Adrenal gland (tissue), 12 donors: ENCODE data around the gene UVRAG. TPM values are rescaled to one million over a fixed set of nuclear protein-coding genes. Genes with fewer than 3 reads are reported as not detected.

Experiments
- DNase-seq, 7 donors: peaks; one replicate each; pipeline ENCODE4 v3.0.0-alpha.2; 2019 to 2020
- H3K27ac ChIP-seq, 5 donors: fragments of 200-600 bp; sonication (generic) in 4 of 5; 1 replicate in 3 of 5; 2 replicates in 2 of 5; pipeline versions ENCODE4 v1.5.1 to v1.8.0; 2016 to 2020; ENCODE audit warnings: mild to moderate bottlenecking in 1 of 5
- H3K27me3 ChIP-seq: fragments of 200-600 bp; 2 replicates; pipeline ENCODE4 v1.8.0; 2021
- H3K36me3 ChIP-seq, 2 donors: fragments of 200-600 bp; replicated peaks in 1 of 2; 1 replicate in 1 of 2; 2 replicates in 1 of 2; pipeline versions ENCODE4 v1.5.1 to v1.8.0; 2018 to 2022
- H3K4me1 ChIP-seq, 2 donors: fragments of 200-600 bp; replicated peaks in 1 of 2; 1 replicate in 1 of 2; 2 replicates in 1 of 2; pipeline versions ENCODE4 v1.5.1 to v1.8.0; 2018 to 2021
- H3K4me3 ChIP-seq, 4 donors: fragments of 200-600 bp; sonication (generic) in 3 of 4; one replicate each; pipeline ENCODE4 v1.5.1; 2016 to 2018
- H3K9me3 ChIP-seq, 3 donors: fragments of 200-600 bp; sonication (generic) in 1 of 3; replicated peaks in 1 of 3; 1 replicate in 2 of 3; 2 replicates in 1 of 3; pipeline versions ENCODE4 v1.5.1 to v1.8.0; 2016 to 2021
- CTCF ChIP-seq, 6 experiments: fragments of 450-650 bp in 4 of 6; fragments of 200-600 bp in 2 of 6; sonication (generic) in 1 of 6; IDR thresholded peaks; 1 replicate in 5 of 6; 2 replicates in 1 of 6; pipeline versions ENCODE4 v1.5.1 to v1.8.0; 2016 to 2021; ENCODE audit warnings: antibody characterized with exemption in 6 of 6, mild to moderate bottlenecking in 2 of 6, moderate library complexity in 1 of 6
- POLR2A ChIP-seq, 2 donors: fragments of 450-650 bp; IDR thresholded peaks; one replicate each; pipeline ENCODE4 v1.6.1; 2017; ENCODE audit warnings: antibody characterized with exemption in 2 of 2, mild to moderate bottlenecking in 2 of 2, moderate library complexity in 1 of 2
- WGBS, 4 donors: extraction: QIAGEN DNeasy Blood & Tissue Kit in 2 of 4; methylation state at CpG; one replicate each; pipeline versions ENCODE4 v1.1.5 to v1.1.7; 2013 to 2017; 5-methylcytosine and 5-hydroxymethylcytosine counted together
- intact Hi-C, 2 donors: fragments of 100-400 bp; cut with DNase I; formaldehyde crosslinking; loops; one replicate each; pipeline versions ENCODE4 v1.14.1 to v1.15.0; 2022 to 2023
- polyA plus RNA-seq, 3 donors: library from polyadenylated mRNA; stranded (reverse); fragments of 200-250 nt in 2 of 3; fragments of 350-450 nt in 1 of 3; fragmentation: Illumina TruSeq in 1 of 3; extraction: RNeasy Lipid Tissue Mini Kit (QIAGEN cat#74804) in 1 of 3; gene quantifications; one replicate each; pipeline ENCODE4 v1.2.3, GENCODE V29; 2013 to 2014
- total RNA-seq, 9 donors: library from RNA; depleted of rRNA in 4 of 9; stranded (reverse); fragments of >200 nt in 4 of 9; fragments of 120-200 nt in 1 of 9; fragmentation: NEBNext Ultra II Directional in 1 of 9; extraction: Animal tissue kit (Norgen Biotek cat#: 25700) in 1 of 9; gene quantifications; one replicate each; pipeline versions ENCODE4 v1.1.0 to v1.2.4, GENCODE V29; 2013 to 2023
- donor health status: healthy with polysubstance abuse.
- donor health status: Bipolar disorder and iron deficiency.
- donor health status: DM: yes; HTN: yes; CAD: no.
- donor health status: DM: no; HTN: no; CAD: no.
- donor health status: DM: no; HTN: no; CAD: no.
- donor health status: DM: yes; HTN: yes; CAD: no.

UVRAG gene
- total and polyA plus RNA-seq, 12 donors = 10.9 to 61.4 (median 28.5) TPM

- Histone ChIP-seq H3K4me3 (no peak overlapping the region), H3K27me3 (no peaks in the 10 kb centered on the region), H3K4me1 (peaks cover 34 to 40% of the 10 kb centered on the region in 2 donors), H3K36me3 (no peaks in the 10 kb centered on the region), H3K27ac (no peak overlapping the region), H3K9me3 (no peaks in the 10 kb centered on the region)
- intact Hi-C loops = no loop called here
- no peak for TF ChIP-seq CTCF (IDR thresholded peaks at IDR 0.05)
- no peak for TF ChIP-seq POLR2A (IDR thresholded peaks at IDR 0.05)
- DNase-seq = no peak
These were observed 125.9 kb downstream of the UVRAG start for GRCh38 chr11:75940911-75941310.

DNA sequence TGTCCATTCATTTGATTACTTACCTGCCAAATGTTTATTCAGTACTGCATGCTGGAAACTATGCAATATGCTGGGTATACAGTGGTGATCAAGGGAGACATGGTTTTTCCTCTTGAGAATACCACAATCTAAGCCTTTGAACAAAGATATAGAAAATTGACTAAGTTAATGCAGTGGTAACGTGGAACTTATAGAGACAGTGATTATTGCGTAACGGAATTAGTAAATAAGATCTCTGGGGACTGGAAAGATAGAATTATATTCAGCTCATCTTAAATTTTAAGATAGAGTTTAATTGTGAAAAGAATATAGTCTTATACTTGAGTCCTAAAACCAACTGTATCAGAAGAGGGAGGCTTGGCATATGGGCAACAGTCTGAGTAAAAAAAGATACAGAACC is 129.5 kb downstream of the UVRAG start:
- Histone ChIP-seq H3K27me3 (no peaks in the 10 kb centered on the region), H3K27ac (no peak overlapping the region), H3K36me3 (no peaks in the 10 kb centered on the region), H3K9me3 (no peaks in the 10 kb centered on the region), H3K4me1 (peaks cover 35 to 55% of the 10 kb centered on the region in 2 donors), H3K4me3 (no peak overlapping the region)
- TF ChIP-seq POLR2A (IDR thresholded peaks at IDR 0.05) (no peak), CTCF (IDR thresholded peaks at IDR 0.05) (no peak)
- intact Hi-C loops = no loop called here
- 91 to 98% (median 95%) methylated on average over 3 of the region's 3 CpGs for WGBS, 4 donors
- no peak for DNase-seq

DNA sequence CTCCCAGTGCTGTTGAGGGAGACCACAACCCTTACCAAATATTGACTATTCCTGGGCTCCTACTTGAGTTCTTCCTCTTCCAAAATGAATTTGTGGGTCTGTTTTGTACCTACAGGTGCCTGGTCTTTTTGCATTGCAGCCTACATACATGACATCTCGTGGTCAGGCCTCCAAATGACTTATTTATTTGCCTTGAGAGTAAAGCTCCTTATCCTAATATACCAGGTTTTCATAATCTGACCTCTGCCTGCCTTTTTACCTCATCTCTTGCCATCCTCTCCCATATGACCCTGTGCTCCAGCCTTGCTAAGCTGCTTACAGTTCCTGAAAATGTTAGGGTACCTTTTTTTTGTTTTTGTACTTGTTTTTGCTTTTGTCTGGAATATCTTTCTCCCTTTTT is 130.4 kb downstream of the UVRAG start:
- no peaks in the 10 kb centered on the region for H3K9me3 ChIP-seq
- no peak for TF ChIP-seq POLR2A (IDR thresholded peaks at IDR 0.05)
- TF ChIP-seq CTCF (IDR thresholded peaks at IDR 0.05) = no peak
- no peak for DNase-seq
- peaks cover 29 to 46% of the 10 kb centered on the region in 2 donors for H3K4me1 ChIP-seq
- 80 to 93% (median 88%) methylated on average over 1 of the region's 1 CpG for WGBS, 4 donors
- H3K27ac ChIP-seq = no peak overlapping the region
- no peaks in the 10 kb centered on the region for H3K36me3 ChIP-seq
- intact Hi-C loops = no loop called here
- H3K27me3 ChIP-seq = no peaks in the 10 kb centered on the region
- H3K4me3 ChIP-seq = no peak overlapping the region

DNA sequence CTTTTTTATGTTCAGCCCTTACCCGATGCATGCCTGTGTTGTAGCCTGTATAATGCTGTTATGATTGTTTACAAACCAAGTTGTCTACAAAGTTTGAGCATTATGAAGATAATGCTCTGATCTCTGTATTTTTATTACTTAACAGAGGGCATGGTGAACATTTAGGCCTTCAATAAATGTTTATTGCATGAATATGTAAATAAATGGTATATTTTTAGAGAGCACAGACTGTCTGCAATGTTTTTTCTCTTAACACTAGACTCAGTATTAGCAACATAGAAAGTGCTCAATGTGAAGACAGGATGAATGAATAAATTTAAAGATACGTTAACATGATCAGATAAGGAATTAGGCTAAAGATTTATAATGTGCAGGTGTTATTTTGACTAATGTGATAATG is 130.9 kb downstream of the UVRAG start:
- Histone ChIP-seq H3K27me3 (no peaks in the 10 kb centered on the region), H3K9me3 (no peaks in the 10 kb centered on the region), H3K4me1 (peaks cover 29 to 44% of the 10 kb centered on the region in 2 donors), H3K36me3 (no peaks in the 10 kb centered on the region), H3K4me3 (no peak overlapping the region), H3K27ac (no peak overlapping the region)
- intact Hi-C loops = no loop called here
- TF ChIP-seq CTCF (IDR thresholded peaks at IDR 0.05) = no peak
- 55 to 67% (median 59%) methylated on average over 2 of the region's 2 CpGs for WGBS, 4 donors
- no peak for DNase-seq
